Measurements from ENCODE around the gene MAVS.

DNA sequence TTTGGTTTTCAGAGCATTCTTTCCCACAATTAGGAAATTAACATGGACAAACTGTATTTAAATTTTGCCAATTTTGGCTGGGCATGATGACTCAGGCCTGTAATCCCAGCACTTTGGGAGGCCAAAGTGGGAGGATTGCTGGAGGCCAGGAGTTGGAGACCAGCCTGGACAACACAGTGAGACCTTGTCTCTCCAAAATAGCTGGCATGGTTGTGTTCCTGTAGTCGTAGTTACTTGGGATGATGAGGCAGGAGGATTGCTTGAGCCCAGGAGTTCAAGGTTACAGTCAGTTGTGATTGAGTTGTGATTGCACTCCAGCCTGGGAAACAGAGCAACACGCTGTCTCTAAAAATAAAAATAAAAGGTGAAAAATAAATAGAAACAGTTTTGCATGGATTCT lies 57.6 kb downstream of the MAVS start:
- TF ChIP-seq, protein P1, sequence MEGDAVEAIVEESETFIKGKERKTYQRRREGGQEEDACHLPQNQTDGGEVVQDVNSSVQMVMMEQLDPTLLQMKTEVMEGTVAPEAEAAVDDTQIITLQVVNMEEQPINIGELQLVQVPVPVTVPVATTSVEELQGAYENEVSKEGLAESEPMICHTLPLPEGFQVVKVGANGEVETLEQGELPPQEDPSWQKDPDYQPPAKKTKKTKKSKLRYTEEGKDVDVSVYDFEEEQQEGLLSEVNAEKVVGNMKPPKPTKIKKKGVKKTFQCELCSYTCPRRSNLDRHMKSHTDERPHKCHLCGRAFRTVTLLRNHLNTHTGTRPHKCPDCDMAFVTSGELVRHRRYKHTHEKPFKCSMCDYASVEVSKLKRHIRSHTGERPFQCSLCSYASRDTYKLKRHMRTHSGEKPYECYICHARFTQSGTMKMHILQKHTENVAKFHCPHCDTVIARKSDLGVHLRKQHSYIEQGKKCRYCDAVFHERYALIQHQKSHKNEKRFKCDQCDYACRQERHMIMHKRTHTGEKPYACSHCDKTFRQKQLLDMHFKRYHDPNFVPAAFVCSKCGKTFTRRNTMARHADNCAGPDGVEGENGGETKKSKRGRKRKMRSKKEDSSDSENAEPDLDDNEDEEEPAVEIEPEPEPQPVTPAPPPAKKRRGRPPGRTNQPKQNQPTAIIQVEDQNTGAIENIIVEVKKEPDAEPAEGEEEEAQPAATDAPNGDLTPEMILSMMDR (IDR thresholded peaks at IDR 0.05), result no peak
- TF ChIP-seq POLR2A (IDR thresholded peaks at IDR 0.05), result no peak

Measured in heart left ventricle (tissue), 13 donors.